GM12892 (cell line): ENCODE measurements around the gene VAMP3.

Experiments
- POLR2A ChIP-seq: IDR thresholded peaks from 2 replicates; pipeline ENCODE4 v1.6.1; 2011; ENCODE audit warnings: low read depth, low read length, control low read depth
- POLR2AphosphoS5 ChIP-seq: IDR thresholded peaks from 2 replicates; pipeline ENCODE4 v1.6.1; 2011; ENCODE audit warnings: low read depth, low read length, control low read depth

- TF ChIP-seq POLR2A (no peak), POLR2AphosphoS5 (no peak)
These were observed 23.5 kb upstream of the VAMP3 start for GRCh38 chr1:7747605-7748004.
